HPDE6-E6E7 (cell line): ENCODE measurements around the gene KRTAP17-1.
A peak's percentile ranks its signal among the peaks of the same experiment; 100 is the strongest.

Experiments
- DNase-seq: peaks from one replicate; pipeline ENCODE4 v3.0.0; 2011; ENCODE audit warnings: missing footprints; ENCODE audit errors: extremely low spot score

KRTAP17-1 gene

DNA sequence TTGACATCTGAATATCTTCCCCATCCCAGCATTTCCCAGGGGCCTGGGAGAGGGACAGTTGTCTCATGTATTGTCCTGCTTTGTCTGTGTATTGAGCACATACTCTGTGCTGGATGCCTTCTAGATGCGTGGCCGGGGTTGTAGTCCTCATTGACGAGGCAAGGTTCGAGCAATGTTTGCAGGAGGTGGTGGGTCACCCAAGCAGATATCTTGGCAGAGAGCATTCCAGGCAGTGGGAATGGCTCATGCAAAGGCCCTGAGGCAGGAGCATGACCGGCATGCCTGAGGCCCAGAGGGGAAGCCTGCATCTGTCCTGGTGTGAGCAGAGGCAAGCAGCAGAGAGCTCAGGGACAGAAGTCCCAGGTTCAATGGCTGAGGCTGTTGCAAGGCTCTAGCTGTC, 17.6 kb upstream of the KRTAP17-1 start:
- no peak for DNase-seq

DNA sequence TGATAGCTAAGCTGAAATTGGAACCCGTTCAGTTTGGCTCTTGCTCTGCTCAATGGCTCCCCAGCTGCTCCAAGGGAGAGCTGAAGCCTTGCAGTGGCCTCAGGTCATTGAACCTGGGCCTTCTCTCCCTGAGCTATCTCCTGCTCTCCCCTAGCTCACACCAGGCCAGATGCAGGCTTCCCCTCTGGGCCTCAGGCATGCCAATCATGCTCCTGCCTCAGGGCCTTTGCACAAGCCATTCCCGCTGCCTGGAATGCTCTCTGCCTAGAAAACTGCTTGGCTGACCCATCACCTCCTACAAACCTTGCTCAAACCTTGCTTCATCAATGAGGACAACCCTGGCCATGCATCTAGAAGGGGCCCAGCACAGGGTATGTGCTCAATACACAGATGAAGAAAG, 16.7 kb upstream of the KRTAP17-1 start:
- no peak for DNase-seq

DNA sequence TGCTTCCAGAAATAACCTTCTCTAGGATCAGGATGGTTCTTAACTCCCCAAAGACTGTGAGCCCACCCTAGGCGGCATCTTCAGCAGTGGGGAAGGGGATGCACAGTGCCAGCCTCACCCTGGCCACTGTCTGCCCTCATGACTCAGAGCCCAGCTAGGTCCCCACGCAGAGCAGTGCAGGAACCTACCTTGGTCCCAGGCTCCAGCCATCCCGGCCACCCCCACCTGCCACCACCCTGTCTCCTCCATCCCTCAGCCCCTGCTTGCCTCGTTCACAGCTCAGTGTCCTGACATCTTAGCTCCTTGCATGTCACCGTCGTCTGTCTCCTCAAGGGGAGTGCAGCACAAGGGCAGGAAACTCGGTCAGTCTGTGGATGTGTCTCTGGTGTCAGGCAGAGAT, 16.1 kb upstream of the KRTAP17-1 start:
- DNase-seq: no peak

DNA sequence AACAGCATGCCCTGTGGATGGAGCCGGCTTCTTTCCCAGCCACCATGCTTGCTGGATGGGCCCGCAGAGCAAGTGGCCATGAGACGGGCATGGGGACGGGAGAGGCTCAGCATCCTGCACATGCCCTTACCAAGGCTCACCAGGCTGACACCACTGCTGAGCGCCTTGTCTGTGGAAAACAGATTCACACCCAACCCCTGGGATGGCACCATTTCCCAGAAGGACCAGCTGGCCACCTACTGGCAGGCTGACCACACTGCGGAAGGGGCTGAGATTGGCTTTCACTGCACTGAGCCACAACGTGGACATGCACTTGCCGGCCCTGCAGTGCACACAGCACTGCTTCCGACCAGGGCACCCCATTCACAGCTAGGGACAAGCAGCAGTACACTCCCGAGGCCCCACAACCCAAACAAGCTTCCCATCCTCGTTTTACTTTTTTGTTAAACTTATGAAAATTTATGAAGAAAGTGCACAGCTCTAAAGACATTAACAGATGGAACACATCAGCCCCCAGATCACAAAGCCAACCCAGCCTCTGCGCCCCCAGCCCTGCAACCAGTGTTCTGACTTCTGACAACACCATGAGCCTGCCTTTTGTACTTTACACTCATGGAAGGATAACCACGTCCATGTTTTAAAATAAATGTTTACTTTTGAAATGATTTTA, 13.9 kb upstream of the KRTAP17-1 start:
- DNase-seq: peak; percentile 57

DNA sequence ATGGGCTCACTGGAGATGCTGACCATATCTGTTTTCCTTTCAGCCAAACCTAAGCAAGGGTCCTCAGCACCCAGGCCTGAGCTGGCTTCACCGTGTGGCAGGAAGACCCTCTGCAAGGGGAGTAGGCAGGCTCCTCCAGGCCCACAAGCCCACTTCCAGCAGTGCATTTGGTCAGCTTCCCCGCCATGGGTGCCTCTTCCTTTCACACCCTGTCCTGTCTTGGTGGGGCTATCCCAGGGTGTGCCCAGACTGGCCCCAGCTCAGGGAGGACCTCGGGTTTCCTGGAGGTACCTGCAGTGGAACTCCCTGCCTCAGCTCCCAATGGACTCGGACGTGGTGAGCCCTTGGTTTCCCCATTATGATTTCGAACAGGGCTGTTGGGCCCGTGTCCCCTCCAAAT, 12.7 kb upstream of the KRTAP17-1 start:
- DNase-seq: no peak

DNA sequence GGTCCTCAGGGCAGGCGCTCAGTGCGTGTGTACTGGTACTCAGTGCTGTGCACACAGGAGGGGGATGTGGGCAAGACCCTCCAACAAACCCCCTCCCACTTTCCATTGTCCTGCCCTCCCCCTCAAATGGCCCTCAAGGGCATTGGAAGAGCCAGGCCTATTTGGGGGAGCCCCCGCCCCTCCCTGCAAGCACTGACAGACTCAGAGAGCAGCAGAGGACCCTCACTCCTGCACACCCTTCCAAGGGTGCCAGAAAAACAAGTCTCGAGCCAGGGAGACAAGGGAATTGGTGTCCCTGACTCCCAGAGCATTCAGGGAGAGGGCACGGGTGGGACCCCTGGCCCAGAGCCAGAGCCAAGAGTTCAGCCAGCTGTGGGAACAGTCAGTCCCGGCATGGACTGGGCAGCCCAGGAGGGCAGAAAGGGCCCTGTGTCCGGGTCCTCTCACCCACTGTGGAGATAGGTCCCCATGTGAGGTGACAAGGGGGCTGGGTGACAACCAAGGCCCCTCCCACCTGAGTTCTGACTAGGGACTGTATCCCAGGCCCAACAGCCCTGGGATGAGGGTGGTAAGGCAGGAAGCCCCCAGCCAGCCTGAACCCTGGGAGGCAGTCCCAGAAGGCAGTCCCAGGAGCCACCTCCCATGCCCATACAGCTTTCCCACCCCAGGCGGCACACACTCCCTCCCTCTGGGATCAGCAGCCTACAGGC, 12.1 kb upstream of the KRTAP17-1 start:
- no peak for DNase-seq

DNA sequence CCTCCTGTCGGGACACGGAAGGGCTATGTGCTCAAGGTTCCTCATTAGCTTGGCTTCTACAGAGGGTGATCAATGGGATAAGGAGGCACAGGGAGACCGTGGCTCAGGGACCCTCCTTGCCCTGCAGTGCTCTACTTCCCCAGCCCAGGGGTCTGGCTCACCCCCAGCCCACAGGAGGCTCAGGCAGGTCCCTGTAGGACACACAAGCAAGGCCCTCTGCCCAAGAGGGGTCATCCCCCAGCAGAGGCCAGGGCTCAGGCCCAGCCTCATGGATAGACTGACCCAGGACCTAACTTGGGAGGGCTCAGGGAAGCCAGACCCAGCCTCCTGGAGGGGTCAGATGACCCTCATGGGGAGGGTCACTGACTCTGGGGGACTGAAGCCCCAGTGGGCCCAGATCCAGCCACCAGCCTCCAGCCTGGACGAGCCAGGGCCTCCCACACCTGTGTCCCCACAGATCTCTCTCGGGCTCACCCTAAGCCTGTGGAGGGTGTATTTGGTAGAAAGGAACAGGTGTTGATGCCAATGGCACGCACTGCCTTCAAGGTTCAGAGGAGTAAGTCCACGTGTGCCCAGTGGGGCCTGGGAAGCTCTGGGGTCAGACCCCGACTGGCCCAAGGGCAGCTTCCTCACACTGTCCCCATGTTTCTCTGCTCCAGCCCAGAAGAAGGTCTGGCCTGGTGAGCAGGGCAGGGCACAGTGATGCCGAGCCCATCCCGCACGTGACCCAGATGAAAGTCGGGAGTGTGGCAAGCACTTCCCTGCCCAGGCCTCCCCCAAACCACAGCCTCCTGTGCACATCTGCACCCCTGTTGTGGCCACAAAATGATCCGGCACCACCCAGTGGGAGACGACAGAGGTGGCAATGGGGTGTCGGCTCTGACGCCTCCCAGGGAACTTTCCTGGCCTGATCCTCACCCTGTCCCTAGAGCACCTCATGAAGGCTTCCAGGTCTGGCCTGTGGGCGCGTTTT, 10.9 kb upstream of the KRTAP17-1 start:
- DNase-seq: no peak

DNA sequence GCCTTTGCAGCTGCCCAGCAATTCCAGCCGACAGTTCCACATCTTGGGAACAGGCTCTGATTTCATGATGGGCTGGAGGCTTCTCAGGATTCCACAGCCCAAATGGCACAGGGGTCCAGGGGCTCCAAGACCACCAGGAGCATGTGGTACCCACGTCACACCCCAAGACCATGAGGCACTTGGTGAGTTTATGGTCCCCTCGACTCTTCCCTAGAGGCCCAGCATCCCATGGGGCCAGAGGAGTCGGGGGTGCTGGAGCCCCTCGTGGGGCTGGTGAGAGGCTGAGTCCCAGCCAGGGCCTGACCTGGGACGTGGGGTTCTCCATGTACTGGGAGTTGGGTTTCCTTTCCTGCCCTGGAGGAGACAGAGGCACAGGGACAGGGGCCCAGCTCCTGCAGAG, 10.1 kb upstream of the KRTAP17-1 start:
- no peak for DNase-seq

DNA sequence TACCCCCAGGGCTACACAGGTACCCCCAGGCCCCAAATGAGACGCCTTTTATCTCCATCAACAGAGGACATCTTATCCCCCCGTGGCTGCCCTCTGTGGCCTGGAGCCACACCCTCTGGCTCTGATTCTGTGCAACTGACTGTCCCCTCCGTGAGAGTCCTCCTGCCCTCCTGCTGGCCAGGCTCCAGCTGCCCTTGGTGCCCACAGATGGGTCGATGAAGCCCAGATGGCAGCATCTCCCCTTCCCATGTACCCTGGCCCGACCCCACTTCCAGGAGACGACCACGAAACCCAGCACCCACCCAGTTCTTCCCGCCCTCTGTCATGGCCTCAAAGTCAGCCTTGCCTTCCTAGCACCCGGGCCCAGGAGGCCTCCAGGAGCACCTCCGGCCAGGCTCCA, 9.6 kb upstream of the KRTAP17-1 start:
- DNase-seq: no peak

DNA sequence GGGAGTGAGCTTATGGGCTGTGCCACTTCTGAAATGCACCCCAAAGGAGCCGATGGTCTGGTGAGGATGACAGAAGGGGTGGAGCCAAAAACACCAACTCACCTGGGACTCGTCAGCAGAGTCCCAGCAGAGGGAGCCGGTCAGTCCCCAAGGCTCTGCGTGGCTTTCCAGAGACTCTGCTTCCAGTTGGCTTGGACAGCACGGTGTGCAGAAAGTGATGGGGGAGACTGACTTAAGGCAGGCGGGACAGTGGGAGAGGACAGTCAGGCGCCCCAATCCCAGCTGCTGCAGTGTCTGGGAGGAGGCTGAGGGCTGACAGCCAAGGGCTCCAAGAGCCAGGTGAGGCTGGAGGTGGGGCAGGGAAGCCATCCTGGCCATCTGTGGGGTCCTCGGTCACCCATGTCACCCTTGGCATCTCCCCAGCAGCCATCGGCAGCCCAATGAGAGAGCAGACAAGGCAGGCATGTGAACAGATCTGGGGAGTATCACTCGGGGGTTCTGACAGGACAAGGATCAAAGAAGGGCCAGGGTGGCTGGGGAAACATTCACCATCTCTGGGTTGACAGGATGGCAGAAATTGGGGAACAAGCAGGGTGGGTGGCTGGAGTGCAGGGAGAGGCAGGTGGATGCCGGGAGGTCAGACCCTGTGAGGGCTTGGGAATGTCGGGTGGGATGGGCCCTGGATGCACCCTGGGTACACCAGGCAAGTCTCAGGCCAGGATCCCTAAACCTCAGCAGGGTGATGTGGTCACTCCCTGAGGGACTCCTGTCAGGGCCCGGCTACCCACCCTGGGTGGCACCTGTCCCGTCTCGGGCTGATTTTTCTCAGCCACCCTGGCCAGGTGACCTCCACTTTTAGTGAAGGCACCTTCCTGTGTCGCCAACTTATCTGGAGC, 8.9 kb upstream of the KRTAP17-1 start:
- DNase-seq: peak; percentile 61

DNA sequence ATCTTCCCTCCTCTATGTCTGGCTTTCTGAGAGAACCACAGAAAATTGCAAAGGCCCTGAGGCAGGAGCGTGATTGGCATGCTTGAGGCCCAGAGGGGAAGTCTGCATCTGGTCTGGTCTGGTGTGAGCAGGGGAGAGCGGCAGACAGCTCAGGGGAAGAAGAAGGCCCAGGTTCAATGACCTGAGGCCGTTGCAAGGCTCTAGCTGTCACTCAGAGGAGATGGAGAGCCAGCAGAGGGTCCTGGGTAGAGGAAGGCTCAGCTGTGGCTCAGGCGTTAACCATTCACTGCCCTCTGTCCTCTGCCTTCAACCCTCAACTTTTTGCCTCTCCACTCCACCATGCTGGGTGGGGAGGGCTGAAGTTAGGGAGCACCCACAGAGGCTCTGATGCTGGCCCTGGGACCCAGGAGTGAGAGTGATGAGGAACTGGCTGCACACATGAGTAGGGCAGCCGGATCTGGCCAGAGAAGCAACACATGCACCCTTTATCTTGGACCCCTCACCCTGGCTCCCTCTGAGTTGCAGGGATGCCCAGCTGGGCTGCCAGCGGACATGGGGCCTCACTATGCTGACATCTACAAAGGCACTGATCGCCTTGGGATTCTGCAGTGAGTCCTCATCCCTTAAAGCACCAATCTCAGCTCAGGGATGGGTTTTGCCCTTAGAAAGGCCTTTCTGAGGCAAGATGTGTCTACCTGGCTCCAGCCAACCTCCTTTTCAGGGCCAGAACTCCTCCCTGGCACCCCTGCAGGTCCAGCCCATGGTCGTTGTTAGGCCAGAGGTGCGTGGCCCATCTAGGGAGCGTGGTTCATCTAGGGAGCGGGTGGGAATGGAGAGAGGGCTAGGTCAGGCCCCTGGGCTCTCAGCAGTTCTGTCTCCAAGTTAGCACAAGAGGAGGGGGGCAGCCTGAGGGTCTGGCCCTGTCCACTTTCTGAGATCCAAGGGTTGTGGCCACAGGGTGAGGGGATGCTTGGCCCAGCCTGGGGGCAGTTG, 7.7 kb upstream of the KRTAP17-1 start:
- DNase-seq: no peak

DNA sequence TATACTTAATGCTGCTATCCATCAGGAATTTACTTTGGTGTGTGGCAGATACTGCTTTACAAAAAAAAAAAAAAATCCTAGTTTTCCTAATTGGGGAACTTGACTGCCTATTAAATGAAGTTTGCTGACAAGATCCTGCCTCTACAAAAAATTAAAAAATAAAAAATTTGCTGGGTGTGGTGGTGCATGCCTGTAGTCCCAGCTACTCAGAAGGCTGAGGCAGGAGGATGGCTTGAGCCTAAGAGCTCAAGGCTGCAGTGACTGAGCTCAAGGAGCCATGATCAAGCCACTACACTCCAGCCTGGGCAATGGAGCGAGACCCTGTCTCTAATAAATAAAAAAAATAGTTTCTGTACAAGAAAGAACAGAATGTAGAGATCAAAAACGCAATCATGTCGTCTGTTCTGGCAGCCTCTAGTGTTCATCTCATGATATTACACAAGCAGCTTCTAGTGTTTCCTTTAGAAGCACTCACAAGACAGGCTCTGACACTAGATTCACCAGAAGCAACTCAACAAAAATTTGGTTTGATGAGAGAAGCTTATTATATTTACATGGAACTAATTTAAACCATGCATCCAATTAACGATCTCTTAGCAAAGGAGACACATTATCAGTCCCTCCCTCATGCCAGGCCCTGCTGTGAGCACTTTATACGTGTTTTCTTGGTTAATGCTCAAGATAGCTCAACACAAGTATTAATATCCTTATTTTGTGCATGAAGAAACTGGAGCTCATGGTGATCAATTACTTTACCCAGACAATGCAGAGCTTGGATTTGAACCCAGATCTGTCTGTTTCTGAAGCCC, 6.8 kb upstream of the KRTAP17-1 start:
- DNase-seq: peak; percentile 45

DNA sequence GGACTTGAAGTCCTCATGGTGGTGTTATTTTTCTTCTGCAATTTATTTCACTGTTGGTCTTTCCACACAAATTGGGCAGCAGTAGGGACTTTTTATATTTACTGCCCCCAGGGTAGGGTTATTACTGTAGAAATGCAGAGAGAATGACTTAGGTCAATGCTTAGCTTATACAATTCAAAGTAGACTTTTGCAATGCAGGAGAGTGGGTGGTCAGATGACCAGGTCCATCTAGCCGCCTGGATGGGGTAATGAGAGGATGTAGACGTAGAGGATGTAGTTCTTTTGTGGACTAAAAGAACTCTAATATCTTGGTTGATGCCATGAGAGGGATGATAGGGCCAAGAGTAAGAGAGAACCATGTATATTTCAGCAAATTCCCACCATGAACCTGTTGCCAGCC, 2.7 kb upstream of the KRTAP17-1 start:
- no peak for DNase-seq

DNA sequence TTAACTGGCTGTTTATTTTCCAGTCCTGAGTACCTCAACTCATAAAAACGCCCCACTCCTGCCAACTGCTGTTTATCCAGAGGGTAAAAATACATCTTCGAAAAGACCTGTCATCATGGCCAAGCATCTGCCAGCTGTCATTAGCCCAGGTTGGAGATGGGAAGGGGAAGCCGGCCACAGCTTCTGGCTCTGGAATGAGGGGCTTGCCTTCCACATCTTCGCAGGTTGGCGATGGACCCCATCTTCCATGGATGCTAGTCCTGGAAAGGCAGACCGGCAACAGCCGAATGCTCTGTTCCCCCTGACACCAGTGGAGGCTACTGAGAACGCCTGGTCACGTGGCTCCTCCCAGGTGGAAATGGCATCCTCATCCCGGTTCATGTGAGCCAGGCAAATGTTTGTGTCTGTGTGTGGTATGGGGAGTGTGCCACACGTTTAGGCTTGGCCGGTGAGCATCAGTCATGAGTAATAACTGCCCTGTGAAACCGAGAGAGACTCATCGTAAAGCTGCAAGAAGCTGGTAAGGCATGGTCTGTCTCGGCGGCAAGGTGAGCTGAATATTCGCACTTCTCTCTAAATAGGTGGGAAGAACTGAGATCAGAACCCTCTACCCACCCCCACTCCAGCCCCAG, 420 bp upstream of the KRTAP17-1 start:
- peak; percentile 46 for DNase-seq

DNA sequence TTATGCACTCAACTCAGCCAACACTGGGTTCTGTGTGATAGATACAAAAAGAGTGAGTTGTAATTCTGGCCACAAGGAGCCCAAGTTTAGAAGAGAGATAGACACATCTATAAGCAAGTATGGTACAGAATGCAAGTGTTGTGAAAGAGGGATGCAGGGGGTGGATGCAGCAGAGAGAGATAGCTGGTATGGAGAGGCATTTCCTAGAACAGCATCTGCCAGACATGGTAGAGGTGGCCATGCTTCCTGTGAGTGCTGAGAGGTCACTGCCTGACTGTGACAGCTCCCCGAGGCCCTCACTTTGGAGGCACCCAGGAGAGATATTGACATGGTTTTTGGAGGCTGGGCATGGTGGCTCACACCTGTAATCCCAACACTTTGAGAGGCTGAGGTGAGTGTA, 4.4 kb downstream of the KRTAP17-1 start:
- DNase-seq: no peak

DNA sequence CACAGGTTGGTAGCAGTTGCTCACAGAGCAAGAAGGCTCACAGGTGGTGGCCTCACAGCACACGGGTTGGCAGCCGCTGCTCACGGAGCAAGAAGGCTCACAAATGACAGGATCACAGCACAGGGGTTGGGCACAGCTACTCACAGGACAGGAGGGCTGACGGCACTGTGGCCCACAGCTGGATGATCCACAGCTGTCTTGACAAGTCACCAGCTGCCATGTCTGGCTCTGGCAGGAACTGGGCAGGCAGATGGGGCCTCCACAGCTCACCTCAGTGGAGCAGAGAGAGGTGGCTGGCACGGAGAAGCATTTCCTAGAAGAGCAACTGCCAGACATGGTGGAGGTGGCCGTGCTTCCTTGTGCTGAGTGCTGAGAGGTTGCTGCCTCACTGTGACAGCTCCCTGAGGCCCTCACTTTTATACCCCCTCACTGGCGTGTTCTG, 6.6 kb downstream of the KRTAP17-1 start, which contains the start of gene KRTAP16-1:
Gene KRTAP16-1, minus strand, starts transcription at position 392 of the 442 bp plus-strand sequence. Its CDS starts 56 bp downstream, at position 336.
- DNase-seq: no peak

DNA sequence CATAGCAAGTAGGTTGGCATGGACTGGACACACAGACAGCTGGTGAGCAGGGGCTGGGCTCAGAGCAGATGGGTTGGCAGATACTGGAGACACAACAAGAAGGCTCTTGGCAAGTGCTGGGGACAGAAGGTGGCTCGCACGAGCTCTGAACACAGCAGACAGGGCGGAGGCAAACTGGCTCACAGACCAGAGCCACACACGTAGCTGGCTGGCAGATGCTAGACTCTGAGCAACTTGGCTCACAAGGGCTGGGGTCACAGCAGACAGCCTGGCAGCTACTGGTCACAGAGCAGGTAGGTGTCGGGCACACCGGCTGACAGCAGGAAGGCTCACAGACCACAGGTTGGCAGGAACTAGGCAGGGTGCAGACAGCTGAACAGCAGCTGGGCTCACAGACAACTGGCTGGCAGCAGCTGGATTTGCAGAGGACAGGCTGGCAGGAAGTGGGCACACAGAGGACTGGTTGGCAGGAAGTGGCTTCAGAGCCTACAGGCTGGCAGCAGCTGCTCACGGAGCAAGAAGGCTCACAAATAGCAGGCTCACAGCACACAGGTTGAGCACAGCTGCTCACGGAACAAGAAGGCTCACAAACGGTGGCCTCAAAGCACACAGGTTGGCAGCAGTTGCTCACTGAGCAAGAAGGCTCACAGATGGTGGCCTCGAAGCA, 7.1 kb downstream of the KRTAP17-1 start:
- DNase-seq: no peak

DNA sequence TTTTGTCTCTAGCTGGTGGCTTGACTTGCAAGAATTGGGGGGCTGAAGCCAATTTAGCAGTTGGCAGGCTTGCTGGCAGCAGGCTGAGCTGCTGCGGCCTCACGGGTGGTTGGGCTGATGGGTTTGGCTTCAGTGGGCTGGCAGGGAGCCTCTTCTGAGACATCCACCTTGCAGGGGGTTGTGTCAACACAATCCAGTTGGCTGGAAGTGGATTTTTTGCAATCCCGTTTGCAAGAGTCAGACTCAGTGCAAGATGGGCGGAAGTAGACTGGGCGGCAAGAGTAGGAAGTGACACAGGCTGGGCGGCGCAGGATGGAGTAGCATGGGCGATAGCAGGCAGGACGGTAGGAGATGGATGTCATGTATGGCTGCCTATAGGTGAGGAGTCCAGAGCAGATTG, 7.9 kb downstream of the KRTAP17-1 start:
- DNase-seq: no peak
